ENCODE measurements around the gene CSRP1.

Gene CSRP1

GRCh38 chr1:201454608-201455007 lies 52.3 kb downstream of the CSRP1 start:
- no peak for DNase-seq (ENCODE audit: low spot score)

- no peak for DNase-seq (ENCODE audit: low spot score)
These were observed 54.1 kb downstream of the CSRP1 start for GRCh38 chr1:201452866-201453265.

GRCh38 chr1:201450721-201451291 lies 56.1 kb downstream of the CSRP1 start:
- peak; percentile 75 for DNase-seq (ENCODE audit: low spot score)

GRCh38 chr1:201448990-201449389 lies 57.9 kb downstream of the CSRP1 start:
- peak; percentile 94 for DNase-seq (ENCODE audit: low spot score)

DNA sequence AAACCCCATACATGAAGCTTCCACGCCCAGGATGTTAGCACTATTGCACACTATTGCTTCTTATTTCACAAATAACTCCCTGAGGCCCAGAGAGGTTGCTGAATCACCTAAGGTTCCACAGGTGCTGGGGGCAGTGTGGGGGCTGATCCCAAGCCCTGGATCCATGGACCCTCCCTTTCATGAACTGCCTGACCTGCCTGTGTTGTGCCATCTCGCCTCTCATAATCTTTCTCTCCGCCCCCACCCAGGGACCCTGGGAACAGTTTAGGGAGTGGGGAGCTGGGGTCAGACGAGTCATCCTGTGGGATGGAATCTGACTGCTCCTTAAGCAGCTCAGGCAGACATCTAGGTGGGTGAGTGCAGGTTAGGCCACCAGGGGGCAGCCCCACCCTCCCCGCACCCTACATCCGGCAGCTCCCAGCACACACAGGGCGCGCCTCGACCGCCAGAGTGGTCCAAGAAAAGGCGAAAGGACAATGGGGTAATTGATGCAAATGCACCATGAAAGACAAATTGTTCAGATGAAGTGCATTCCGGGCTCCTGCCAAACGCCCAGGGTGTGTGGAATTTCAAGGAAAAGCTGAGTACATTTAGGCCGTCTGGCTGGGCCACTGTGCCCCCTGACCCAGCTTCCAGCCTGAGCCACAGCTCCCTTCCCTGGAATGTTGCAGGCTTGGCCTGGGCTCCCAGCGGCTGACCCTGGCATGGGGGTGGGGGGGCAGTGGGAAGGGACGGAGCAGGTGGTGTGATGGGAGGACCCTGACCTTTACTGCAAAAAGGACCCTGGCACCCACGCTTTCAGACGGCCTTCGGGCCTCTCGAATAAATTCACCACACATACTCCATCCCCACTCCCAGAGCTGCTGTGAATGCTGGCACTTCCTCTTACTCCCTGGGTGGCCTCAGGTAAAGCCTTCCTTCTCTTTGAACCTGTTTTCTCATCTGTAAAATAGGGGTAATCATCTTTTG lies 58.7 kb downstream of the CSRP1 start:
- peak; percentile 96 for DNase-seq (ENCODE audit: low spot score)

- DNase-seq (ENCODE audit: low spot score): no peak
These were observed 61.6 kb downstream of the CSRP1 start for GRCh38 chr1:201445310-201445709.

DNA sequence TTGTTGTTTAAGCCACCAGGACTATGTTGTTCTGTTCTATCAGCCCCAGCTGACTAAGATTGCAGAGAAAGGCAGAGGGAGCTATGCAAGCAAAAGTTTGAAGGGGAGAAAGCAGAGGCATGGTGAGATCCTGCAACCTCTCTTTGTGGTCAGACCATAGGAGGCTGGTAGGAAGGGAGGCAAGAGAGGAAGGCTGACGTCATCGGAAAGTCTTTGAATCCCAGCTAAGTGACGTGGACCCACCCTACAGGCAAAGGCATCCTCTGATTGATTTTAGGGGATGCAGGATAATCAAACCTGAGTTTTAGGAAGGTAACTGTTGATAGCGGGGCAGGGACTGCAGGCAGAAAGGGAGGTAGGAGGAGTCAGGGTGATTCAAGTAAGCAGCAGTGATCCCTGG lies 62.1 kb downstream of the CSRP1 start:
- no peak for DNase-seq (ENCODE audit: low spot score)

- no peak for DNase-seq (ENCODE audit: low spot score)
These were observed 63.2 kb downstream of the CSRP1 start for GRCh38 chr1:201443747-201444146.

DNA sequence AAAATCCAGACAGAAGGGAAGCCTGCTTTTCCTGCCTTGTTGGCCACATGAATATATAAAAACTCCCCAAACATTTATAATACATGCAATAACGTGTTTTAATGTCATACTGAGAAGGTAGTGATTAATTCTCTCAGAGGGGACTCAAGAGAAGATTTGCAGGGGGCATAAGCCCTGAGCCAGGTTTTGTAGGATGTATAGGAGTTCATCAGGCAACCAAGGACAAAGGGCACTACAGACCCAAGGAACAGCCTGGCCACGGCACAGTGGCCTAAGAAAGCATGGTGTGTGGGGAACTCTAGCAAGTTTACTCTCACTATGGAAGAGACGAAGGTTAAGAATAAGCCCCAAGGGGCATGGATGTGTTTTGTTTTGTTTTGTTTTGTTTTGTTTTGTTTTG lies 70.0 kb downstream of the CSRP1 start:
- no peak for DNase-seq (ENCODE audit: low spot score)

DNA sequence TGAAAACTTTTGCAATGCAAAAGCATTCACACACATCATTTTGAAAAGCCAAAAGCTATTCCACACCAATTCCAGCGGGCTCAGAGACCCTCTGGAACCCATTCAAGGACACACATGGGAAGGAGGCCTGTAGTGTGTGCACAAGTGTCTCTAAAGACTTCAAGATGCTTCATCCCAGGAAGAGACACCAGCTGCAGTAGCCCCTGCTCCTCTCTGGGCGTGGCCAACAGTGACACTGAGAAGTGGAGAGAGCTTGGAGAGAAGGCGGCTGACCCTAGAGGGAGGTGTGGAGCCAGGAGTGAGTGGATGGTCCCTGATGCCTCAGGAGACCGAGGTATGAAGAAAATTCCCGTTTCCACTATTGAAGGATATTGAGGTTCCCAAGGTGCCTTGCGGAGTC lies 70.5 kb downstream of the CSRP1 start:
- no peak for DNase-seq (ENCODE audit: low spot score)

DNA sequence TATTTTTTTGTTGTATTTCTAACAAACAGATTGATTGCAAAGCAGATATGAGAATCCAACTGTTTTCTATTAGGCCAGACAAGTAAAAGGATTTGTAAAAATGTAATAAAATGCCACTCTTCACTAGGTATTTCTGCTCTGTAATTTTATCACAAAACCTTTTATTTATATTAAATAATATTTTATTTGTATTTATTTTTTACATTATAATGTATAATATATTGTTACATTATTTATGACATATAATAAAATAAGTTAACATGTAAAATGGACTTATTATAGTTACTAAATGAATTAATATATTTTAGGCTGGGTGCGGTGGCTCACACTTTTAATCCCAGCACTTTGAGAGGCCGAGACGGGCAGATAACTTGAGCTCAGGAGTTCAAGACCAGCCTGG lies 72.7 kb downstream of the CSRP1 start:
- DNase-seq (ENCODE audit: low spot score): no peak

DNA sequence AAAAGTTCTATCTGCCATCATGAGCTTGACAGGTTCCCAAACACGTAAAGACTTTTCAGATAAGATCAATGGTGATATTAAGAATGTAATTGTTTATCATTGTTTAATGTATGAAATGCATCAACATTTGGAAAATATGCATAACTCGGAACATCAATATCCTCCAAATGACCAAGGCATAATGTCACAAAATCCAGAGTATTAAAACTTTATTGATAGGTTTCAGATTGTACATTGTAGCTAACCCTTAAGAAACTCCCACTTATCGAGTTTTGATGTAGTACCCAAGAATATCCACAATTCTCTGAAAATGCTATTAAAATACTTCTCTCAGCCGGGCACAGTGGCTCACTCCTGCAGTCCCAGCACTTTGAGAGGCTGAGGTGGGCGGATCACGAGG lies 73.3 kb downstream of the CSRP1 start:
- DNase-seq (ENCODE audit: low spot score): no peak

Data from pons (tissue), 1 donor.